Stimulated activated naive CD8-positive, alpha-beta T cell treated with anti-CD3 and anti-CD28 coated beads, Interleukin-15, amount 100 ng/mL, for 72 hours (primary cell): ENCODE measurements around the gene TBC1D1.
A peak's percentile ranks its signal among the peaks of the same experiment; 100 is the strongest.
"Not testable (repeated sequence)": the region's sequence is repeated elsewhere in the genome, so short reads cannot be mapped to it uniquely, and the experiment has no call there.

Source experiments
- ATAC-seq: fragments of 150-1000 bp; cut with Tn5 transposase; 2 replicates; pipeline ENCODE4 v1.10.0; 2021; ENCODE audit warnings: mild to moderate bottlenecking, moderate library complexity
- DNase-seq, 2 donors: peaks; one replicate each; pipeline ENCODE4 v3.0.0; 2021 to 2022
- H3K27ac Mint-ChIP-seq, 2 donors: one replicate each; pipeline ENCODE4 v1.8.0; 2022; ENCODE audit warnings: mild to moderate bottlenecking in 2 of 2, mixed read lengths in 2 of 2, moderate library complexity in 2 of 2
- H3K27me3 Mint-ChIP-seq: one replicate; pipeline ENCODE4 v1.8.0; 2022; ENCODE audit warnings: mixed read lengths
- H3K4me1 Mint-ChIP-seq: one replicate; pipeline ENCODE4 v1.8.0; 2022; ENCODE audit warnings: mild to moderate bottlenecking, mixed read lengths
- H3K4me3 Mint-ChIP-seq, 2 donors: one replicate each; pipeline ENCODE4 v1.8.0; 2022; ENCODE audit warnings: mild to moderate bottlenecking in 2 of 2, mixed read lengths in 2 of 2, moderate library complexity in 1 of 2
- H3K9me3 Mint-ChIP-seq, 2 donors: one replicate each; pipeline ENCODE4 v1.8.0; 2022; ENCODE audit warnings: mixed read lengths in 2 of 2

The TBC1D1 gene

DNA sequence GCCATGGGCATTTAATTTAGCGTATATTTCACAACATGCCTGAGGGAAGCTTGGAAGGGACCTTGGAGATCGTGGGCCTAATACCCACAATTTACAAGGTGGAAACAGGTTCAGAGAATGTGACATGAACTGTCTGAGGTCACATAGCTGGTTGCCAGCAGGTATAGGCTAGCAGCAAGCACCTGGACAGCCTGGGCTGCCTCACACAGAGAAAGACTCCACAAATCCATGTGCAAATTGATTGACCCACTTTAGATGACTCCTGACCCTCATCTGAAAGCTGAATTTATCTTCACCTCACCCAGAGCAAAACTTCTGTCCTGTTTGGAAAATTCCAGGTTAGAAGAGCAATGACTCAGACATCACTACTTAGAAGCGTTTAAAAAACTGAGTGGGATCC, 75.2 kb downstream of the TBC1D1 start:
- peaks cover 5 to 7% of the 10 kb centered on the region in 2 donors for H3K9me3 Mint-ChIP-seq
- no peak overlapping the region for H3K4me3 Mint-ChIP-seq
- peaks cover 32% of the 10 kb centered on the region for H3K4me1 Mint-ChIP-seq
- H3K27ac Mint-ChIP-seq: no peak overlapping the region
- no peak for ATAC-seq
- no peak for DNase-seq
- no peaks in the 10 kb centered on the region for H3K27me3 Mint-ChIP-seq

DNA sequence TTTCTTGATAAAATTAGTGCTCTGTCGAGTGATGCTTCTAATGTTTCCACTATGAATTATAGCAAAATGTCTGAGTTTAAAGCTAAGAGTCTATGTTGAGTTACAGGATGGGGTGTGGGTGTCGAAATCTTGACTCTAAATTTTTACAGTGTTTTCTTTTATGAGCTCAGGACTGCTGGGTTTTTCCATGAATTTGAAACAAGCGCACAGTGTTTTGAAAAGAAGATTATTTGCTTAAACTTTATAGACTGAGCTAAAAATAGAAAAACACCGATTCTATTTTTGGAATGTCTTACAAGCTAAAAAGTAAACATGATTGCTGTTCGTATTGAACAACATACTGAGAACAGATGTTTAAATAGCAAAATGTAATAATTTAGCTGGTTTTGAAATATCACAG, 76.9 kb downstream of the TBC1D1 start:
- peaks cover 32% of the 10 kb centered on the region for H3K4me1 Mint-ChIP-seq
- H3K9me3 Mint-ChIP-seq: peaks cover 5 to 7% of the 10 kb centered on the region in 2 donors
- DNase-seq: no peak
- no peak overlapping the region for H3K4me3 Mint-ChIP-seq
- H3K27ac Mint-ChIP-seq: no peak overlapping the region
- ATAC-seq: no peak
- H3K27me3 Mint-ChIP-seq: no peaks in the 10 kb centered on the region

DNA sequence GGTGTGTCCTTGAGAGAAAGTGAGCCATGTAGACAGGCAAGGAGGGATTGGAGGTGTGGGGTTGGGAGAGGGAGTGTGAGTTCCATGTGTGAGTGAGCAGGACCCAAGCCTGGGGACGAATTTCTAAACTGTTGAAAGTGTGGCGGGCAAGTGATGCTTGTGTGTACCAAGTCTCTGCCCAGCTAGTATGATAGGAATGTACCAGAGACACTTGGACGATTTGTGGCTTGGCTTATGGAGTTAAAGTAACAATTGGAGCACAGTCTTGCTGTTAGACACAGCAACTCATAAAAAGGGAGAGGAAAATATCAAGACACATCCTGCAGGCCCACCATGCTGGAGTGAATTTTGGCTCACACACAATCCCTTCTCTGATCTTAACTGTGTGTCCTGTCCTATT, 77.9 kb downstream of the TBC1D1 start:
- no peak for ATAC-seq
- DNase-seq: no peak
- H3K27me3 Mint-ChIP-seq: no peaks in the 10 kb centered on the region
- H3K4me1 Mint-ChIP-seq: peaks cover 36% of the 10 kb centered on the region
- H3K4me3 Mint-ChIP-seq: no peak overlapping the region
- peaks cover 5 to 7% of the 10 kb centered on the region in 2 donors for H3K9me3 Mint-ChIP-seq
- no peak overlapping the region for H3K27ac Mint-ChIP-seq

DNA sequence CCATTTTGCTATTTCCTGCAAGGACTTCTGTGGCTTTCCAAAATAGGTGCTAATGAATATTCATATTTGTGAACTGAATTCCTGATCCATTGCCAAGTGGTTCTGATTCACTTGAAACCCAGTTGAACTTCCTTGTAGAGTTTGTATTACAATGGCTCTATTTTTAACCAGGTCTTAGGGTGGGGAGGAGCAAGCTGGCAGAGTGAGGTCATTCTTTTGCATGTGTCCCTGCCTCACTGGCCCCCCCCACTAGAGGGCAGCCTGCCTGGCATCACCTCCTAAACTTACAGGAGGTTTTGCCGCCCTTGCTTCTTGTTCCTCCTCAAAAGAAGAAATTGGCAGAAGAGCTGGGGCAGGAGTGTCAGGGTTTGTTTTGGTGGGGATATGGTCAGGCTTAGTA, 79.8 kb downstream of the TBC1D1 start:
- peaks cover 26% of the 10 kb centered on the region for H3K4me1 Mint-ChIP-seq
- DNase-seq (peak; percentile 37 to 47), ATAC-seq (peak; percentile 73)
- no peak overlapping the region for H3K27ac Mint-ChIP-seq
- peaks cover 5 to 7% of the 10 kb centered on the region in 2 donors for H3K9me3 Mint-ChIP-seq
- no peaks in the 10 kb centered on the region for H3K27me3 Mint-ChIP-seq
- no peak overlapping the region for H3K4me3 Mint-ChIP-seq

DNA sequence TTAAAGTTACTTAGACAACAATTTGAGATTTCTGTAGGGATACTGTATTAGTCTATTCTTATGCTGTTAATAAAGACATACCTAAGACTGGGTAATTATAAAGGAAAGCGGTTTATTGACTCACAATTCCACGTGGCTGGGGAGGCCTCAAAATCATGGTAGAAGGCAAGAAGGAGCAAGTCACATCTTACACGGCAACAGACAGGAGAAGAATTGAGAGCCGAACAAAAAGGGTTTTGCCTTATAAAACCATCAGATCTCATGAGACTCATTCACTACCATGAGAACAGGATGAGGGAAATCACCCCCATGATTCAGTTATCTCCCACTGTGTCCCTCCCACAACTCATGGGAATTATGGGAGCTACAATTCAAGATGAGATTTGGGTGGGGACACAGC, 80.3 kb downstream of the TBC1D1 start:
- H3K4me3 Mint-ChIP-seq: no peak overlapping the region
- no peak overlapping the region for H3K27ac Mint-ChIP-seq
- peaks cover 5 to 7% of the 10 kb centered on the region in 2 donors for H3K9me3 Mint-ChIP-seq
- ATAC-seq: no peak
- peaks cover 23% of the 10 kb centered on the region for H3K4me1 Mint-ChIP-seq
- H3K27me3 Mint-ChIP-seq: no peaks in the 10 kb centered on the region
- DNase-seq: no peak

DNA sequence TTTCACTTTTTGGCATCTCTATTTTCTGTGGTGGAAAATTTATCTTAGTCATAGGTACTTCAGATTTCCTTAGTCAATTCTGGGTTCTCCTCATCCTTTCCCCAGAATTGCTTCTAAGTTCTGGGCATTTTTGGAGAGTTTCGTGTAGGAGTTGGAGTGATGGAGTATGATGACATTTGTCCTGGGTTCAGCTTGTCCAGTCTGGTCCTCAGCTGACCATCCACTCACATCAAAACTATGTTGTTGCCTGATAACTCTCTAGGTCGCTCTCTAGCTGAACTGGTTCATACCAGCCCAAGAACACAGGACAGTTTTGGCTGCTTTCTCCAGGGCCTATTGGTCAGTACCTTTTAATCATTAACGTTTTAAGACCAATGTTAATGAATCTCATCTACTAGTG, 82.6 kb downstream of the TBC1D1 start:
- DNase-seq: no peak
- Mint-ChIP-seq H3K4me3 (no peak overlapping the region), H3K4me1 (peaks cover 29% of the 10 kb centered on the region), H3K27me3 (no peaks in the 10 kb centered on the region), H3K27ac (no peak overlapping the region), H3K9me3 (peaks cover 5 to 7% of the 10 kb centered on the region in 2 donors)
- no peak for ATAC-seq

DNA sequence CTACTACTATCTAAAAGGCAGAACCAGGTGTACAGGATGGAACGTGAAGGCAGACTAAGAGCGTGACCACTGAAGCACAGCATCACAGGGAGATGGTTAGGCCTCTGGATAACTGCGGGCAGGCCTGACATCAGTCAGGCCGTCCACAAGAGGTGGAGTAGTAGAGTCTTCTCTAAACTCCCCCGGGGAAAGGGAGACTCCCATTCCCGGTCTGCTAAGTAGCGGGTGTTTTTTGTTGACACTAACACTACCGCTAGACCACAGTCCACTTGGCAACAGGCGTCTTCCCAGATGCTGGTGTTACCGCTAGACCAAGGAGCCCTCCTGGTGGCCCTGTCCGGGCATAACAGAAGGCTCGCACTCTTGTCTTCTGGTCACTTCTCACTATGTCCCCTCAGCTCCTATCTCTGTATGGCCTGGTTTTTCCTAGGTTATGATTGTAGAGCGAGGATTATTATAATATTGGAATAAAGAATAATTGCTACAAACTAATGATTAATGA, 84.5 kb downstream of the TBC1D1 start:
- not testable (repeated sequence) for H3K4me3 Mint-ChIP-seq, H3K27ac Mint-ChIP-seq, H3K9me3 Mint-ChIP-seq, H3K27me3 Mint-ChIP-seq, ATAC-seq, DNase-seq
- H3K4me1 Mint-ChIP-seq: peaks cover 45% of the 10 kb centered on the region

DNA sequence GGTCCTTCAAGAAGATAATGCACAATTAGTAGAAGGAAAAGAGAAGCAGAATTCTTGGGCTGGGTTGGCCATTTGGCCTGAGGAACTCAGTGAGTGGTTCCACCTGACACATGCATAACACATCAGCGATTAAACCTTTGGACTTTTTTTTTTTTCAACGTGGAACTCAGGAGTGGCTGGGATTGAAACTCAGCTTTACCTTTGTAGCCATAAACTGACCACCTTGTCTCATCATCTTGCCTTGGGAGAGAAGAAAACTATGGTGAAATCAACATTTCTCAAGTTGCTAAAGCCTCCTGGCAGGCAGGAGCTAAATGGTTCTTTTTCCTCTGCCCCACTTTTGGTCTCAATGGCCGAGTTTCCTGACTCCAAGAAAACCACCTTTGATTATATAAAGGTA, 85.6 kb downstream of the TBC1D1 start:
- Mint-ChIP-seq H3K9me3 (no peaks in the 10 kb centered on the region), H3K27me3 (no peaks in the 10 kb centered on the region), H3K4me1 (peaks cover 45% of the 10 kb centered on the region), H3K27ac (peak overlapping the region in 1 of 2 donors; percentile 29), H3K4me3 (peak overlapping the region; percentile 46 to 69)
- ATAC-seq: no peak
- no peak for DNase-seq

DNA sequence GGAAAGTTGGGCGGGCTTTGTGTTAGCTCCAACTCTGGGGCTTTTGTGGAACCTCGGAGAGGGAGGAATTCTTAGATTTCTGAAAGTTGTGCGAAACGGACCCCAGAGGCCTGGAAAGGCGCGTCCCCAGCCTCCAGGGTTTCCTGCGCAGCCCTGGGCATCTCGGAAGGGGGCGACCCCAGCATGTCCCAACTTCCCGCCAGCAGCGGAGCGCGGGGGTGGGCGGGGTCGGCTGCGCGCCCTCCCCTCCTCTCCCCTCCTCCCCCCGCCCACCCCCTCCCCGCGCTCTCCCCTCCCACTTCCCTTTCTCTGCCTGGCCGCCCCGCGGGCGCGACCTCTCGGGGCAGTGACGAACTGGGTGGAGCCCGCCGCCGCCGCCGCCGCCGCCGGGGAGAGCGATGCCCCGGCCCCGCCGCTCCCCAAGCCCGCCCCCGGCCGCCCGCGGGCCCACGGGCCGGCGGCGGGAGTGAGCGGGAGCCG, 86.1 kb downstream of the TBC1D1 start:
- Mint-ChIP-seq H3K27ac (peak overlapping the region in 1 of 2 donors; percentile 29), H3K9me3 (no peaks in the 10 kb centered on the region), H3K4me3 (peak overlapping the region; percentile 69 to 83), H3K27me3 (no peaks in the 10 kb centered on the region), H3K4me1 (peaks cover 50% of the 10 kb centered on the region)
- DNase-seq (peak; percentile 74 to 77), ATAC-seq (peak; percentile 82)

DNA sequence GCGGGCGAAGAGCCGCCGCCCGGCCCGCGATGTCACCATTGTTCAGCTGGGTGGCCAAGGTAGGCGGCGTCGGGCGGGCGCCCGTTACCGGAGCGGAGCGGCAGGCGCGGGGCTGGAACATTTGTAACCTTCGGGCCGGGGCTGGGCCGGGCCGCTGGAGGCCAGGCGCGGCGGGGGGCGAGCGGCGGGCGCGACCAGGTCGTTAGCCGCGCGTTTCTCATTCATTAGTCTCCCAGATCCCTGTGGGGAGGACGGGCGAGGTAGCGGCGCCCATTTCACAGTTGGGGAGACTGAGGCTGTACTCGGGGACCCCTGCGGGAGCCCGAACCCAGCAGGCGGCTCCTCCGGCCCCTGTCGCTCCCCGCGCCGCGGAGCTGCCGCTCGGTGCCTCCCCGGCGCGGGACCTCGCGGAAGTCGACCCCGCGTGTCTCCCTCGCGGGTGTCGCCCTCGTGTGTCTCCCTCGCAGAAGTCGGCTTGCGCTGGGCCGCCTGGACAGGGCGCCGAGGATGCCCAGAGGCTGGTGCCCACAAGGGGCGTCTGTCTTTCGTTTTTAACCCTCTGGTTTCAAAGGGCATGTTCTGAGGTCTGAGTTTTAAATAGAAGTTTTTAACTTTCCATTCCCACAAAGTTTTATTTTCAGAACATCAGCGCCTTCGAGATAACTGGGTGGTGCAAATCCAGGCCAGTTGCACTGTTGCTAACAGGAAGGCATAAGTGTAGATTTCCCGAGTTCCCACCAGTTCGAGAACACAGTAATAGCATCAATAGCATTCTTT, 86.8 kb downstream of the TBC1D1 start:
- Mint-ChIP-seq H3K9me3 (no peaks in the 10 kb centered on the region), H3K27ac (peak overlapping the region; percentile 65 to 88), H3K27me3 (no peaks in the 10 kb centered on the region), H3K4me1 (peaks cover 57% of the 10 kb centered on the region), H3K4me3 (peak overlapping the region; percentile 83 to 84)
- ATAC-seq (peak; percentile 87), DNase-seq (peak; percentile 63 to 77)

DNA sequence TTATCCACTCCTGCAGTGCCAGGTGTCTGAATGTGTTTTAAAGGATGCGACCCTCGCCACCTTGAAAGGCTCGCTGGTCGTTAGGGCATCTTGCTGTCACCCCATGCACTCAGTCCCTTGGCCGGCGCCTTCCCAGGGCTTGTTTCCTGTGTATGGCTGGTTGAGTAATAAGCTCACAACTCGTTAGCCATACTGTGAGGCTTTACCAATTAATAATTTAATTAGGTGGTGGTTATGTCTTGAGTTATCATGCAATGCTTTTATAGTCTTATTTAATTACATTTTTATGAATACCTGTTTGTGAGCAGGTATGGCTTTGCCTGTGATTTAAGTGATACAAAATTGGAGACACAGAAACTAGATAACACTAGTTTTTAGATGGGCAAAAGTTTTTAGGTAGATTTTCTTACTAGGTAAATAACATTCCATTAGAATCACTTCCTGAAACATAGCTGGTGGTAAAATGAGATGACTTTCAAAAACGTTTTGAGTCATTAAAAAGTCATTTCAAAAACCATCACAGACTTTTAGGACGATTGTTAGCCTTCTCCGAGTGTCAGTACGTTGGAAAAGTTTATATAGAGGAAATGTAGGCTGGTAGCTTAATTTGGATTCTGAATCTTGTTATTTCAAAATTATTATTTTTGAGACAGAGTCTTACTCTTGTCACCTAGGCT, 87.5 kb downstream of the TBC1D1 start:
- peak overlapping the region; percentile 65 to 88 for H3K27ac Mint-ChIP-seq
- H3K4me3 Mint-ChIP-seq: peak overlapping the region; percentile 83 to 84
- H3K27me3 Mint-ChIP-seq: no peaks in the 10 kb centered on the region
- DNase-seq: peak; percentile 12 to 29
- H3K9me3 Mint-ChIP-seq: no peaks in the 10 kb centered on the region
- H3K4me1 Mint-ChIP-seq: peaks cover 58% of the 10 kb centered on the region
- ATAC-seq: peak; percentile 55

DNA sequence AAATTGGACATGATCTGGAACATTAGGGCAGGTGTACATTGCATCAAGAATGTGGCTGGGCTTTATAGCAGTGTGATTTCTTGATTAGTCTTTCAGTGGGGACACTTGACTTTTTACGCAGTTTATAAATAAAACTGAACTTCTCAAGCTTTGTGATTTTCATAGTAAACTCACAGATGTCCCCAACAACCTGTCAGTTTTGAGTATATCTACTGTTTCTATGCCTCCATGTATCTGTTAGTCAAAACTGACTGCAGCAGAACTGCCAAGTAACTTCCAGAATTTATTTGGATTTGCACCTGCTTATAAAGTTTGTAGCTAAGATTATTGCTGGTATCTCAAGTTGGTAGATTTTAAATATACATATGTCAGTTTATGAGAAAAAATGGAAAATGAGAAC, 89.4 kb downstream of the TBC1D1 start:
- Mint-ChIP-seq H3K9me3 (no peaks in the 10 kb centered on the region), H3K4me3 (no peak overlapping the region), H3K27me3 (no peaks in the 10 kb centered on the region), H3K4me1 (peaks cover 56% of the 10 kb centered on the region), H3K27ac (no peak overlapping the region)
- DNase-seq: no peak
- ATAC-seq: no peak

DNA sequence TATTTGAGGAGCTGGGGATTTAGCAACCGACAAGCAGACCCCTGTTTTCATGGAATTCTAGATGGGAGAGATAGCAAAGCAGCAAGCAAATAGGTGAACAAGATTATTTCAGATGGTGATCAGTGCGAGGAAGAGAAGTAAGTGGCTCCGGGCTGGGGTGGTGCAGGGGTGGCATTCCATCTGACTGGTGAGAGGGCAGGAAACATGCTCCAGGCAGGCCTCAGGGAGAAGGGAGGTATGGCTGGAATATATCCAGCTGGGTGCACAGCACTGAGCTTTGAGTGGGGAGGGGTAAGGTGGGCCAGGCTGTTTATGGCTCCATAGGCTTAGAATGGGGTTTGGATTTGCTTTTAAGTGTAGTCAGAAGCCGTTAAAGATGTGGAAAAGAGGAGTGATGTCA, 90.5 kb downstream of the TBC1D1 start:
- Mint-ChIP-seq H3K27ac (no peak overlapping the region), H3K4me3 (no peak overlapping the region), H3K4me1 (peaks cover 59% of the 10 kb centered on the region), H3K27me3 (no peaks in the 10 kb centered on the region), H3K9me3 (no peaks in the 10 kb centered on the region)
- ATAC-seq (no peak), DNase-seq (no peak)

DNA sequence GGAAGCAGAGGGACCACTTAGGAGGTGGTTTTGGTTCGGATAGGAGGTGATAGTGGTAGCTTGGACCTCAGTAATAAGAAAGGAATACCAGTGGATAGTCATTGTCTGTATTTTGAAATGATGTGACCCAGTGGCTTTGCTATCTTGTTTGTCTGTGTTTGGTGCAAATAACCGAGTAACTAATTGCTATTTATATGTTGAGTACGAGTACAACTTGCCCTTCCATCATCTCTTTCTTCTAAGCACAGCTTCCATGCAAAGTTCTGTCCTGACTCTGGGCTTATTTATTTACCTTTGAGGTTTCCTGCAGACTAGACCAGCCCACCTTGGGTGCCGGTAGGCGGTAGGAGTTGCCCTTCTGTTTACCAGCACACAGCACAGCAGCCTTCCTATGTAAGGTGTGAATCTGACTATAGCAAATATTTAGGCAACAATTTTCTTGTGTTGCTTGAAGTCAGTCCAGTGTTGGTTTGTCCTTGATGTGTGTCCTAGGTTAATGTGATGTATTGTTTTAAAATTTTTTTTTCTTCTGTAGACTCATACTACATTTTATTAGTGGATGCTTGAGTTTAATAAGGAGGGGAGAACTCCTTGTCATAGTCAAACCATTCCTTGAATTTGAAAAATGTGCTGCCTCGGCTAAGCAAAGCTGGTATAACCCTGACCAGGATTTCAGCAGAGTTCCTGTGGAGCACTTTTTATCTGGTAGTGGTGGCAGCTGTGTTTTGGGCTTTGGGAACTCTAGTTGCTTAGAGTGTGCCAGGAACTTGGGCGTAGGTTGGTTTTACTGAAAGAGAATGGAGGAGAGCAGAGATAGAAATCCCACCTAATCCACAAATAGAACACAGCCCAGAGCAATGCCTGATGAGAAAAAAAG, 91.2 kb downstream of the TBC1D1 start:
- Mint-ChIP-seq H3K27me3 (no peaks in the 10 kb centered on the region), H3K4me1 (peaks cover 54% of the 10 kb centered on the region), H3K27ac (no peak overlapping the region), H3K4me3 (no peak overlapping the region), H3K9me3 (no peaks in the 10 kb centered on the region)
- no peak for ATAC-seq
- DNase-seq: no peak

DNA sequence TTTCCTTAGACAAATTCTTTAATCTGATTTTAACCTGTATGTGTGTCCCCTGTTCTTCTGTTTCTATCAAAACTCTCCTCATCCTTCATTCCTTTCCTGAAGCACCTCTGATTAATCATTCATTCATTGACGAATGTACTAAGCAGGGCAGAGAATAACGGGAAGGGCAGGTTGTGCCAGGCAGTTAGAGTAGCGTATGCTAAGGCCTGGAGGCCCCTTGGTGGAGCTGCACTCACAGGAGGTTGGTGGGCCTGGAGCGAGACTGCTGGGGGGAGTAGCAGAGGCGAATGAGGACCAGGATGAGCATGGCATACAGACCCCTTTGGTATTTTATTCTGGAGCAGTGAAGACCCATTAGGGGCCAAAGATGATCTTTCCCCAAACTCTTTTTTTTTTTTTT, 91.9 kb downstream of the TBC1D1 start:
- Mint-ChIP-seq H3K4me1 (peaks cover 54% of the 10 kb centered on the region), H3K27ac (no peak overlapping the region), H3K4me3 (no peak overlapping the region)

More for the DNA sequence above, 91.9 kb downstream of the TBC1D1 start:
- ATAC-seq: no peak
- no peak for DNase-seq
- H3K27me3 Mint-ChIP-seq: no peaks in the 10 kb centered on the region
- no peaks in the 10 kb centered on the region for H3K9me3 Mint-ChIP-seq
